GM11168 (cell line): Measurements from ENCODE around the gene TBC1D1.

ENCODE experiments used
- in situ Hi-C: fragments of 300-500 bp; cut with MboI; formaldehyde crosslinking; loops from one replicate; pipeline ENCODE4 v1.12.0; 2022; ENCODE audit warnings: low sequenced_read_pairs; ENCODE audit not compliant: unreplicated experiment

TBC1D1 gene

GRCh38 chr4:37889849-37890800, 759 bp upstream of the TBC1D1 start:
- in situ Hi-C loops: no loop called here

GRCh38 chr4:37891260-37892159, 626 bp downstream of the TBC1D1 start:
- in situ Hi-C loops: no loop called here

DNA sequence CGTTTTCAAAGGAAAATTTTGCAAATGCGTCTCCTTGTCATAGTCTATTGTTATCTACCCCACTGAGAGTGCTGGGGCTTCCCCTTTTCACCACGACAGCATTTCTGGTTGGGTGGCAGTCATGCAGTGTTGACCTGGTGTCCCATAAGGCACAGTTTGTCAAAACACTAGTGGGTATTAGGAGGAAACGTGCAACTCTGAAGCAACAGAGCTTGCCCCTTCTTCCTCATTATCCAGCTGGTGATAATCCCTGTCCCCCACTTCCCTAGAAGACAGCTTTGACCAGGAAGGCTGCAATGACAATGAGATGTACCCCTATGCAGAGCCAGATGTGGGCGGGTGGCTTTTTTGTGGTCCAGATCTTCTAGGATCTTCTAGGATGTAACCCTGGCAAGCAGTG, 1.8 kb downstream of the TBC1D1 start:
- in situ Hi-C loops: no loop called here

DNA sequence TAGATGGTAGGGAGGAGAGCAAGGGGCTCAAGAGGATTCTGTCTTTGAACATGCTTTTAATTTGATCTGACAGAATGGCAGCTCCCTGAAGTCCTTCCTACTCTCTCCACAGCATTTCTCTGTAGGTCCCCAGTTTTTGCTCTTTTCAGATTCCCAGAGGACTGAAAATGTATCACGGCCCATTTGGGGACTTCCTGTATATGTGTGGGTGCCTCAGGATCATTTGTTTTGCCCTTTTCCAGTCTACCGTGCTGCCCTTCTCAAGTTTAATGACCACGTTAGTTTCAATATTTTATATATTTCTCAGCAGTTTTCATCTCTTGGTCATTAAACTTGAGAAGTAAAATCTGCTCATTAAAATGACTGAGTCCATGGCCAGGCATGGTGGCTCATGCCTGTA, 2.3 kb downstream of the TBC1D1 start:
- in situ Hi-C loops: no loop called here

- in situ Hi-C loops: no loop called here
Measured at GRCh38 chr4:37895271-37895670, 4.4 kb downstream of the TBC1D1 start.

DNA sequence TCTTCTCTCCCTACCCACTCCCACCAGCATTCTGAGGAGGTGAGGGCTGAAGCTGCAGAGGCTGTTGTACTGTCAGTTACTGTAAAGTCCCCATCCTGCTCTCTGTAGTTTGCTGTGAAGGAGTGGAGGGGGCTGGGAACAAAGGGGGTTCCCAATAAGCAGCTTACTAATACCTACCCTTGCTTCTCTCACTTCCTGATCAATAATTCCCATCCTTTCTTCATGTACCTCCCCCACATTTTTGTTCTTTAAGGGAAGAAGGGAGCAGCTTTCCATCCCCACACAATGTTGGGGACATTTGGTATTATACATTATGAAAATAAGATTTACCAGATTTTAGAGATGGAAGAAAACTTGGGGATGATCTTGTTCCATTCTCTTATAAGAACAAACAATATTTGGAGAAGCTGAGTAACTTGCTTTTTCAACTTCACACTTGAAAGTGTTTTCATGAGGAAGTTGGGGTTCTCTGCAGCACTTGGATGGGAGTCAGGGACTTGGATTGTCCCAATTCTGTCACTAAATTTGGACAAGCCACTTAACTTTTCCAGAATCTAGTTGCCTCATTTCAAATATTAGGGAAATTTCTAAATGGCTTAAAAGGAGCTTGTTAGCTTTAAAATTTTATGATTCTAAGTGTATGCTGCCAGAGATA, 5.4 kb downstream of the TBC1D1 start:
- in situ Hi-C loops: no loop called here

- in situ Hi-C loops: no loop called here
Measured at GRCh38 chr4:37902212-37902611, 11.3 kb downstream of the TBC1D1 start.

GRCh38 chr4:37902738-37903693, 12.1 kb downstream of the TBC1D1 start:
- in situ Hi-C loops: no loop called here

DNA sequence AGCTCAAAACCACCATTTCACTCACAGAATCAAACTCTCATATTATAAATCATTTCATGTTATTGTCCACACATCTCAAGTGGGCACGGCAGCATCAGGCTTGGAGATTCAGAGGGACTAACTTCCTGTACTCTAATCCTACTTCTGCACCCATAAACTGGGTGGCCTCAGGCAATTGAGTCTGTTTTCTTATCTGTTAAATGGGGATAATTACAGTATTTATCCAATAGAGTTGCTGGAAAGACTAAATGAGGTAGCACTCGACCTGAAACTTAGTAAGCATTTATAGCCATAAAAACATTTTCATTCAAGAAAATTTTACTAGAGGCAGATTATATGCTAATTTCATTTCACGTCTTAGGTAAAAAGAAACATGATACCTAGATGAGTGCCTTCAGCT, 13.0 kb downstream of the TBC1D1 start:
- in situ Hi-C loops: no loop called here

DNA sequence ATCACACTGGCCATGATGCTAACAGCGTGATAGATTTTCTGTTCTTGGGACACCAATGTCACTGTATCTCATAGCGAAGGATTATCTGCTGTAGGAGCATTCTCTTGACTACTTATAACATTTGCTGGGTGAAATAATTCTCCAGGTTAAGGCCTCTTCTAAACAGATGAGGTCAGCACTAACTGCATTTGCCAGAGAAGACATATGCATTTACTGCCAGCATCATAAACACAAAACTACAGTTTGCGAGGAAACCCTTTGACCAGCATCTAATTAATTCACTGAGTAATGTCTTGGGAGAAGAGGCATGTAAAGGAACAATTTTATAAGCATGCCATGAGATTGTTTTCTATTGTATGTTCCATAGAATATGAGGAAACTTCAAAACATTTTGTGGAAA, 13.9 kb downstream of the TBC1D1 start:
- in situ Hi-C loops: no loop called here

GRCh38 chr4:37905533-37906169, 14.8 kb downstream of the TBC1D1 start:
- in situ Hi-C loops: no loop called here

GRCh38 chr4:37908488-37909331, 17.8 kb downstream of the TBC1D1 start:
- in situ Hi-C loops: no loop called here

DNA sequence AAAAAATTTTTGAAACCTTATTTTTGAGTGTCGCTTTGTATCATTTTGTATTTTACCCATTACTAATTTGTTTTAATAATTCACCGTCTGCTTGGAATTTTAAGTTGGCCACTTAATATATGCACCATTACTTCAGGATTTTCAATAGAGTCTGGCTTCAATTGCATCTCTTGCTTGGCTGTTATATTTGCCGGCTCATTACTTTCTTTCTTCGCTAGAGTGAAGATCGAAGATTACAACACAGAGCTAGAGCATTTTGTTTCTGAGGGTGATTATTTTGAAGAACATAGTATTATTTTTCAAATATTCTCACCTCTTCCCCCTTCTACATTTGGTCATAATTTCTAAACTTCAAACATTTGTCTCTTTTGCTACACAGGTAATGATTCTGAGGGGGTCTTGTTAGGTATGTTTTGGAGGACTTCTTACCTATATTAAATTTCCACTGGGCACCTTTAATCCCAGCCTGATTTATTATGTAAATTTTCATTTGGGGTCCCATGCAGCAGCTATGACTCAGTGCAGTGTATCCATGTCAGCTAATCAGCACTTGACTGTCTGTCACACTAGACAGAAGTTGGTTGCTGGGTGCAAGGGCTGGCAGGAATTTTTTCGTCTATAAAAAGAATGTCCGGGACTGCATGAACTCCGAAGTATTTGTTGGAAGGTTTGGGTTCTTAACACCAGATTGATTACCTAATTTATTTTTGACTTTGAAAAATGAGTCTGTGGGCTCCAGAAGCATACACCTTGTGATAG, 18.6 kb downstream of the TBC1D1 start:
- in situ Hi-C loops: no loop called here

DNA sequence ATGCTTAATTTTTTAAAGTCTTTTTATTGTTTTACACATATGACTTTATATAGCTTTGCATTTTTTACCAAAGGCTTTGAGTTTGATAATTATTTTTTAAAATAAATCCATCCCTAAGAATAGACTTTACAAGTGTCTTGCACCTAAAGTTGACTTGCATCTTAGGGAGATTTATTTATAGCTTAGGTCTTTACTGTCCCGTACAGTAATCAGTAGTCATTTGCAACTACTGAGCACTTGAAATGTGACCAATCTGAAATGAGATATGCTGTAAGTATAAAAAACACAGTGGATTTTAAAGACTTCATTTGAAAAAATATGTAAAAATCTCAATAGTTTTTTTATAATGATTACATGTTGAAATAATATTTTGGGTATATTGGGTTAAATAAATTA, 19.2 kb downstream of the TBC1D1 start:
- in situ Hi-C loops: no loop called here

DNA sequence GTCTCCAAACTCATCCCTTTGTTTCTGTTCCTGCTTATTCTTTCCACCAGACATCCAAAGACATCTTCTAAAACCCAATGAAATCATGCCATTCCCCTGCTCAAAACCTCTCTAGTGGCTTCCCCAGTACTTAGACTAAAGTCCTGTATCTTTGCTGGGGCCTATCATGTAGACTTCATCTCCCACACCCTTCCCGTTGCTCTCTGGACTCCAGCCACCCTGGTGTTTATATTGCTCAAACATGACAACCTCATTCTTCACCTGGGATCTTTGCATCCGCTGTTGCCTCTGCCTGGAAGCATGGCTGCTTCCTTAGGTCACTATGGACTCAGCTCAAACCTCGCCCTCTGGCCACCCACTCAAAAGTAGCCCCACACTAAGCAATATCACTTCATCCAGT, 23.7 kb downstream of the TBC1D1 start:
- in situ Hi-C loops: no loop called here

DNA sequence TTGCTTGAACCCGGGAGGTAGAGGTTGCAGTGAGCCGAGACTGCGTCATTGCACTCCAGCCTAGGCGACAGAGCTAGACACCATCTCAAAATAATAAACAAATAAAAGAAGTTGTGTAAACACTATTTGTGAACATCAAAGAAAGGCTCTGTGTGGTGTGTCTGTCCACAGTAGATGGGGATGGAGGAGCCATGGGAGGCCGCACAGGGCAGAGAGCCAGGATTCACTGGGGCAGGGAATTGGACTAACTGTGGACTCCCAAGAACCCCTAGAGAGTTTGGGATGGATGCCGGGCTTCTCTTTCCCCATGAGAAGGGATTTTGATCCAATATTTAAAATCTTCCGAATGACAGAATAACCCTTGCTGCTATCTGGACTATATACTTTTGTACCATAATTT, 26.5 kb downstream of the TBC1D1 start:
- in situ Hi-C loops: no loop called here

DNA sequence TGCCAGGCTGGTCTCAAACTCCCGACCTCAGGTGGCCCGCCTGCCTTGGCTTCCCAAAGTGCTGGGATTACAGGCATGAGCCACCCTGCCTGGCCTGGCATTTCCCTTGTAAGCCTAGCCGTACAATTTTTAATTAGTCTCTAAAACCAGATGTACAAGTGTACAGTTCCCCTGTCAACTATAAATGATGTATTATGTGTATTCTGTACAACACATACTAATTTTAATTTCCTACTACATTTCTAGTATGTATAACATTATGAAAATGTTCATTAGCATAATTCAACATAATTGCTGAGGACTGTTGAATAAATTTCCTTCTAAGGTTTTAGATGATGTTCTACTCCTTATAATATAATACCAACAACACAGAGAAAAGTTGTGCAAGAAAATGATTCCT, 27.8 kb downstream of the TBC1D1 start:
- in situ Hi-C loops: no loop called here

- in situ Hi-C loops: no loop called here
Measured at GRCh38 chr4:37922328-37922727, 31.4 kb downstream of the TBC1D1 start.
